GM06990 (cell line): ENCODE data around the gene CARD11.

Source experiments
- DNase-seq: peaks from one replicate; pipeline ENCODE4 v3.0.0-alpha.2; 2011; ENCODE audit not compliant: insufficient read length; ENCODE audit errors: extremely low read depth
- H3K27me3 ChIP-seq: replicated peaks from 2 replicates; pipeline ENCODE4 v1.6.0; 2011; ENCODE audit warnings: low read length; ENCODE audit not compliant: control insufficient read depth, insufficient read depth
- H3K36me3 ChIP-seq: 2 replicates; pipeline ENCODE4 v1.5.1; 2011; ENCODE audit warnings: low read length; ENCODE audit not compliant: control insufficient read depth, insufficient read depth
- H3K4me3 ChIP-seq: replicated peaks from 2 replicates; pipeline ENCODE4 v1.5.1; 2011; ENCODE audit warnings: low read depth, mild to moderate bottlenecking, control low read depth, low read length
- TF ChIP-seq, protein P1 (sequence below): IDR thresholded peaks from 2 replicates; pipeline ENCODE4 v1.5.1; 2011; ENCODE audit warnings: low read length, control low read depth, mild to moderate bottlenecking, inconsistent platforms; ENCODE audit not compliant: insufficient read depth, poor library complexity, severe bottlenecking

The CARD11 gene

DNA sequence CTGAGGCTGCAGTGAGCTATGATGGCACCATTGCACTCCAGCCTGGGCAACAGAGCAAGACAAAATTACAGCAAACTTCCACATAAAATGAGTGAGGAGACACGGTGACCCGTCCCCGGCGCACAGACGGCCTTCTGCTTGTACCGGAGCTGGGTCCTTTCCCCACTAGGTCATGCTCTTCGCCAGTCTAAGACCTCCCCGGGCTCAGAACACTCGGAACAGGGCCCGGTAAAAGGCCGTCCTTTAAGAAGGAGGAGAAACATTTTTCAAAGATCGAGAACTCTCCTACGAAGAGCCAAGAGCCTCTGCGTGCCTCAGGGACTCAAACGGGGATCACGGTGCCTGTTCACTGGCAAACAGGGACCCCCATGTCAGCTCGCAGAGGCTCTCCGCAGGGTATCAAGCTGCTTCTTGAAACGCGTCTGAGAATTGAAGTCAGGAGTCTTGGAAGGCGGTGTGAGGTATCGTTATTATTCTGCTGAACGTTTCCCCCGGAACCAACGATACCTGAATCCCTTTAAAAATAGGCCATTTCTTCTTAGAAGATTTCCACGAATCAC lies 9.0 kb downstream of the CARD11 start:
- Histone ChIP-seq H3K27me3 (no peaks in the 10 kb centered on the region), H3K4me3 (no peak overlapping the region), H3K36me3 (peaks cover 3% of the 10 kb centered on the region)
- TF ChIP-seq, protein P1, sequence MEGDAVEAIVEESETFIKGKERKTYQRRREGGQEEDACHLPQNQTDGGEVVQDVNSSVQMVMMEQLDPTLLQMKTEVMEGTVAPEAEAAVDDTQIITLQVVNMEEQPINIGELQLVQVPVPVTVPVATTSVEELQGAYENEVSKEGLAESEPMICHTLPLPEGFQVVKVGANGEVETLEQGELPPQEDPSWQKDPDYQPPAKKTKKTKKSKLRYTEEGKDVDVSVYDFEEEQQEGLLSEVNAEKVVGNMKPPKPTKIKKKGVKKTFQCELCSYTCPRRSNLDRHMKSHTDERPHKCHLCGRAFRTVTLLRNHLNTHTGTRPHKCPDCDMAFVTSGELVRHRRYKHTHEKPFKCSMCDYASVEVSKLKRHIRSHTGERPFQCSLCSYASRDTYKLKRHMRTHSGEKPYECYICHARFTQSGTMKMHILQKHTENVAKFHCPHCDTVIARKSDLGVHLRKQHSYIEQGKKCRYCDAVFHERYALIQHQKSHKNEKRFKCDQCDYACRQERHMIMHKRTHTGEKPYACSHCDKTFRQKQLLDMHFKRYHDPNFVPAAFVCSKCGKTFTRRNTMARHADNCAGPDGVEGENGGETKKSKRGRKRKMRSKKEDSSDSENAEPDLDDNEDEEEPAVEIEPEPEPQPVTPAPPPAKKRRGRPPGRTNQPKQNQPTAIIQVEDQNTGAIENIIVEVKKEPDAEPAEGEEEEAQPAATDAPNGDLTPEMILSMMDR = no peak
- DNase-seq = no peak

DNA sequence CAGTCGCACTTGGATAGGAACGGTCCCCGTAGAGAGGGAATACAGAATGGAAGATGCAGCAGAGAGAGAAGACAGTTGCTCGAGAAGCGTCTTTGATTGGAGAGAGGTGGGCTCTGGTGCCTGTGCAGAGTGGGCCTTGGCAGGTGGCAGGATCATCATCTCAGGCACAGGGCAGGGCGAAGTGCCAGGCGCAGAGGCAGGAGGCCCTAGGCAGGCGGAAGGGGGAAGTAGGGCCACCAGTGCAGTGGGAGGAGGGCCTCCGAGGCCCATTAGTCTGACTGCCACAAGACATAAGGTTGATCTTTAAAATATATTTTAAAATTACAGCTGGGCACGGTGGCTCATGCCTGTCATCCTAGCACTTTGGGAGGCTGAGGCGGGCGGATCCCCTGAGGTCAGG lies 10.1 kb downstream of the CARD11 start:
- DNase-seq = no peak
- no peak overlapping the region for H3K4me3 ChIP-seq
- TF ChIP-seq, protein P1 = no peak
- H3K36me3 ChIP-seq = peaks cover 3% of the 10 kb centered on the region
- H3K27me3 ChIP-seq = no peaks in the 10 kb centered on the region

DNA sequence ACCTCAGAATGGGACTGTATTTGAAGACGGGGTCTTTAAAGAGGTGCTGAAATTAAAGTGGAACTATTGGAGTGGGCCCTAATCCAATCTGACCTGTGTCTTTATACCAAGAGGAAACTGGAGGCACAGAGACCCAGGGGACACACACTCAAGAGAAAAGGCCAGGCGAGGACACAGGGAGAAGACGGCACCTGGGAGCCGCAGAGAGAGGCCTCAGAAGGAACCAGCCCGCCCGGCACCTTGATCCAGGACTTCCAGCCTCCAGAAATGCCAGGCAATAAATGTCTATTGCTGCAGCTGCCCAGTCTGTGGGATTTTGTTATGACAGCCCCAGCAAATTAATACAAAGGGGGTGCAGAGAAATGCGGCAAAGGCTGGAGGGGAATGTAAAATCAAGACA lies 10.5 kb downstream of the CARD11 start:
- peaks cover 3% of the 10 kb centered on the region for H3K36me3 ChIP-seq
- no peak for DNase-seq
- no peaks in the 10 kb centered on the region for H3K27me3 ChIP-seq
- TF ChIP-seq, protein P1 = no peak
- H3K4me3 ChIP-seq = no peak overlapping the region

DNA sequence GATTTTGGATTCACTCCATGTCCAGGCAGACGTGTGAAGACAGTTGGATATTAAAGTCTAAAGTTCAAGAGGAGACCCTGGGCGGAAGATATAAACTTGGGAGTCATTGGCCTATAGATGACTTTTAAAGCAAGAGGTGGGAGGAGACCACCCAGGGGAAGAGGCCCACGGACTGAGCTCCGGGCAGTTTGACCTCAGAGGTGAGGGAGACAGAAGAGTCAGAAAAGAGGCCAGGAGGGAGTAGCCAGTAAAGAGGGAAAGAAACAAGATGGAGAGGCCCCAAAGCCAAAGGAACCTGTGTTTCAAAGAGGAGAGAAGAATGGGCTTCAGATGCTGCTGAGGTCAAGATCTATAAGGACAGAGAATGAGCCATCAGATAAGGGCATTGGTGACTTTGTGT lies 11.4 kb downstream of the CARD11 start:
- TF ChIP-seq, protein P1 = no peak
- DNase-seq = no peak

DNA sequence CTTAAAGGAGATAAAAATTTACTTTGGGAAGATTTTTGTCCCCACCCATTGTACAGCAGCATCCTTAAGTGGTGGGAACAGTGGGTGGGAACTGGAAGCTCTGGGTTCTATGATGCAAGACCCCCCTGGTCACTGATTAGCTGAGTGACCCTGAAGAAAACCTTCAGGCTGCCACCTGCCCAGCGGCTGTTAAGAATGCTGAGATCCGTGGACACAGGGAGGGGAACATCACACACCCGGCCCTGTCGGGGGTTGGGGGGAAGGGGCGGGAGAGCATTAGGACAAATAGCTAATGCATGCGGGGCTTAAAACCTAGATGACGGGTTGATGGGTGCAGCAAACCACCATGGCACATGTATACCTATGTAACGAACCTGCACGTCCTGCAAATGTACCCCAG lies 14.5 kb downstream of the CARD11 start:
- H3K27me3 ChIP-seq = no peaks in the 10 kb centered on the region

More for the DNA sequence above, 11.4 kb downstream of the CARD11 start:
- peaks cover 3% of the 10 kb centered on the region for H3K36me3 ChIP-seq
- H3K27me3 ChIP-seq = no peaks in the 10 kb centered on the region
- H3K4me3 ChIP-seq = no peak overlapping the region

More for the DNA sequence above, 14.5 kb downstream of the CARD11 start:
- Histone ChIP-seq H3K4me3 (no peak overlapping the region), H3K36me3 (peaks cover 4% of the 10 kb centered on the region; the same call in 1 of the 2 replicates)
- TF ChIP-seq, protein P1 = no peak
- no peak for DNase-seq
